ENCODE results near the gene DEGS2. TPM values are rescaled to one million over a fixed set of nuclear protein-coding genes. Genes with fewer than 3 reads are reported as not detected.
A peak's percentile ranks its signal among the peaks of the same experiment; 100 is the strongest.

The DEGS2 gene
- total RNA-seq, 1 donor from 2014 or later: 2.5 TPM

DNA sequence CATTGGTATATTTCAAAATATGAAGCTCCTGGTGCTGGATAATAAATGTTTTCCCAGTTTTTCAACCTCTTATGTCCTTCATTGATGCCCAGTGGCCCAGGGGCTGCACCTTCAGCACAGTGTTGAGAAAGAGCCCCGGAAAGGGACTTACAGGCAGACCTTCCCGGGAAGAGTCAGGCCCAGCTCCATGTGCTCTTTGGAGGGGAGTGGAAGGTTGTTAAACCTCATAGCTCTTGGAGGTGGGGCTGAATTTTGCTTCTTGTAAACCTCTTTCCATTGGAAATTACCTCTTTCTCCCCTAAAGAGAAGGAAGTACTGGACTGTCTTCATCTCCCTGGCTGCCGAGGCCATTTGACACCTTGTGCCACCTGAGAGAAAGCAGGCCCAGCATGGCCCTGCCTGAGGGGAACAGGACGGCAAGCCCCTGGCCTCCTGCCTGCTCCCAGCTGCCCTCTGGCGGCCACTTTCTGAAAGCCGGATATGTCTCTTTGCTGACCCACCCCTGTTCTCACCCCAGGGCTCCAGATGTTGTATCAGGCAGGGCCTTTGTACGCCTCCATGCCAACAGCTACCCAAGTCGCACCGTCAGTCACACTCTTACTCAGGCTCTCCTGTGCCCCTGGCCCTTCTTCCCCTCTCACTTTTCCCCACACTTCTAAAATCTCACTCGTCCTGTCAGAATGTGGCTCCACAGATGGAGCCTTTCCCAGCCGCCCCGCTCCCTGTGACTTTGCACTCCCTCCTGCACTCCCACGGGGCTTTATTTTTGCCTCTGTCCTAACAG lies 51.2 kb downstream of the DEGS2 start:
- ChIA-PET POLR2A (interaction anchor here (0.7 to 2.2 kb wide), 5 partner anchors 10 to 85 kb away, joined by 3 to 13 read pairs (median 3); partner anchors contain the start of gene EVL), CTCF (interaction anchor here (0.7 to 9.7 kb wide), 26 partner anchors 8 to 177 kb away, joined by 3 to 117 read pairs (median 6); partner anchors contain the start of gene EVL)
- TF ChIP-seq, protein P1, sequence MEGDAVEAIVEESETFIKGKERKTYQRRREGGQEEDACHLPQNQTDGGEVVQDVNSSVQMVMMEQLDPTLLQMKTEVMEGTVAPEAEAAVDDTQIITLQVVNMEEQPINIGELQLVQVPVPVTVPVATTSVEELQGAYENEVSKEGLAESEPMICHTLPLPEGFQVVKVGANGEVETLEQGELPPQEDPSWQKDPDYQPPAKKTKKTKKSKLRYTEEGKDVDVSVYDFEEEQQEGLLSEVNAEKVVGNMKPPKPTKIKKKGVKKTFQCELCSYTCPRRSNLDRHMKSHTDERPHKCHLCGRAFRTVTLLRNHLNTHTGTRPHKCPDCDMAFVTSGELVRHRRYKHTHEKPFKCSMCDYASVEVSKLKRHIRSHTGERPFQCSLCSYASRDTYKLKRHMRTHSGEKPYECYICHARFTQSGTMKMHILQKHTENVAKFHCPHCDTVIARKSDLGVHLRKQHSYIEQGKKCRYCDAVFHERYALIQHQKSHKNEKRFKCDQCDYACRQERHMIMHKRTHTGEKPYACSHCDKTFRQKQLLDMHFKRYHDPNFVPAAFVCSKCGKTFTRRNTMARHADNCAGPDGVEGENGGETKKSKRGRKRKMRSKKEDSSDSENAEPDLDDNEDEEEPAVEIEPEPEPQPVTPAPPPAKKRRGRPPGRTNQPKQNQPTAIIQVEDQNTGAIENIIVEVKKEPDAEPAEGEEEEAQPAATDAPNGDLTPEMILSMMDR (IDR thresholded peaks at IDR 0.05): peak; percentile 17
- no peaks in the 10 kb centered on the region for H3K9me3 Mint-ChIP-seq
- intact Hi-C loops (cut with micrococcal nuclease): loop anchor here (1.0 to 2.0 kb wide), 7 partner anchors 17 to 269 kb away; no protein-coding TSS in a partner anchor
- H3K4me1 Mint-ChIP-seq: peaks cover 49% of the 10 kb centered on the region
- peak; percentile 98 for ATAC-seq (ENCODE audit: low read depth)
- H3K36me3 Mint-ChIP-seq (ENCODE audit: low read depth): peaks cover 91% of the 10 kb centered on the region
- DNase-seq: peak; percentile 80
- H3K27me3 Mint-ChIP-seq: no peaks in the 10 kb centered on the region
- H3K4me3 Mint-ChIP-seq: no peak overlapping the region
- peak overlapping the region; percentile 86 for H3K27ac Mint-ChIP-seq

- Mint-ChIP-seq H3K36me3 (ENCODE audit: low read depth) (peaks cover 91% of the 10 kb centered on the region), H3K27ac (peak overlapping the region; percentile 86), H3K27me3 (no peaks in the 10 kb centered on the region), H3K4me3 (no peak overlapping the region), H3K4me1 (peaks cover 55% of the 10 kb centered on the region), H3K9me3 (no peaks in the 10 kb centered on the region)
- ATAC-seq (ENCODE audit: low read depth): no peak
- TF ChIP-seq, protein P1 (IDR thresholded peaks at IDR 0.05): no peak
- no peak for DNase-seq
- intact Hi-C loops (cut with micrococcal nuclease): no loop called here
- POLR2A ChIA-PET: interaction anchor here (1.0 to 2.2 kb wide), 4 partner anchors 11 to 86 kb away, joined by 3 to 13 read pairs (median 3); partner anchors contain the start of gene EVL
- CTCF ChIA-PET: interaction anchor here (0.8 to 9.7 kb wide), 17 partner anchors 7 to 125 kb away, joined by 3 to 117 read pairs (median 7); partner anchors contain the start of gene EVL
Observed at GRCh38 chr14:100107236-100107635, 52.2 kb downstream of the DEGS2 start.

DNA sequence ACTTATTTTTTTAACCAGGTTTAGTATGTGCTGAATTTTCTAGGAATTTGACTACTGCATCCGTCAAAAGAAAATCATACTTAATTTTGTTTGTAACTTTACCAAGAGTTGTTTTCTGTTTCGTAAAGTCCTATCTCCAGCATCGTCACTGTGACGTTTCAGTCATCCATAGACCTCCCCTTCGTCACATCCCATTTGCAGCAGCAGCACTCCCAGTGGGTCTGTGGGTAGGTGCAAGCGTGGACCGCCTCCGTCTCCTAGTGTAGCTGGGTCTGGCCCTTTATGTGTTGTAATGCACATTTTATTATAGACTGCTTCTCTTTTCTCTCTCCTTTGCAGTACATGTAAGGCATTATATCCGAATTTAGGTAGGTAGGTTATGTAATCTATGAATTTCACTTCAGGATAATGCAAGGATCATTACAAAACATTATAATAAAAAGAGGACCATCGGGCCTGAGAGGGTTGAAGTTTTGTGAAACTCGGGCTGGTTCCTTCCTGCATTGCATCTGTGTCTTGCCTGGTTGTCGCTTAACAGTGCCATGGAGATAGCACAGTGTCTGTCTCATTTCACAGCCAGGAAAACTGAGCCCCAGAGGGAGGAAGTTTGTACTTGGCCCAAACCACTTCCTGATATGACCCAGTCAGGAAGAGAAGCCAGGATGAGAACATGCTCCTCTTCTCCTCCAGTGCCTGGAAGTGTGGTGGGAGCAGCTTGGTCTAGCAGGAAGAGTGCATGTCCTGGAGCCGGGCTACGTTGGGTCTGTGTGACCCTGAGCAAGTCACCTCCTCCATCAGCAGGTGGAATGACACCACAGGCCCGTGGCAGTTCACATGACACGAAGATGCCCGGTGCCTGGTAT lies 53.0 kb downstream of the DEGS2 start:
- peaks cover 91% of the 10 kb centered on the region for H3K36me3 Mint-ChIP-seq (ENCODE audit: low read depth)
- no peak overlapping the region for H3K4me3 Mint-ChIP-seq
- intact Hi-C loops (cut with micrococcal nuclease): no loop called here

GRCh38 chr14:100105357-100106169 lies 53.9 kb downstream of the DEGS2 start:
- ChIA-PET POLR2A (interaction anchor here (0.6 to 0.7 kb wide), 3 partner anchors 34 to 52 kb away, joined by 3 to 10 read pairs (median 6); no protein-coding TSS in a partner anchor), CTCF (interaction anchor here (1.3 to 9.7 kb wide), 3 partner anchors 25 to 49 kb away, joined by 5 to 117 read pairs (median 111); no protein-coding TSS in a partner anchor)
- peaks cover 91% of the 10 kb centered on the region for H3K36me3 Mint-ChIP-seq (ENCODE audit: low read depth)
- no peaks in the 10 kb centered on the region for H3K9me3 Mint-ChIP-seq
- H3K27ac Mint-ChIP-seq: peak overlapping the region; percentile 42
- DNase-seq: no peak
- H3K4me3 Mint-ChIP-seq: no peak overlapping the region
- intact Hi-C loops (cut with micrococcal nuclease): no loop called here
- H3K4me1 Mint-ChIP-seq: peaks cover 60% of the 10 kb centered on the region
- no peaks in the 10 kb centered on the region for H3K27me3 Mint-ChIP-seq
- TF ChIP-seq, protein P1 (IDR thresholded peaks at IDR 0.05): no peak
- no peak for ATAC-seq (ENCODE audit: low read depth)

More for the DNA sequence above, 53.0 kb downstream of the DEGS2 start:
- peak overlapping the region; percentile 36 for H3K27ac Mint-ChIP-seq
- ChIA-PET CTCF (interaction anchor here (1.3 to 9.7 kb wide), 5 partner anchors 26 to 86 kb away, joined by 5 to 117 read pairs (median 27); partner anchors contain the start of gene EVL), POLR2A (interaction anchor here (0.7 to 2.2 kb wide), 2 partner anchors 41 to 53 kb away, joined by 3 to 13 read pairs; partner anchors contain the start of gene EVL)
- peaks cover 60% of the 10 kb centered on the region for H3K4me1 Mint-ChIP-seq
- H3K9me3 Mint-ChIP-seq: no peaks in the 10 kb centered on the region
- no peaks in the 10 kb centered on the region for H3K27me3 Mint-ChIP-seq
- TF ChIP-seq, protein P1 (IDR thresholded peaks at IDR 0.05): no peak
- no peak for ATAC-seq (ENCODE audit: low read depth)
- no peak for DNase-seq

Data from activated B cell treated with CpG ODN at 0.5 μM for 24 hours (primary cell).